ENCODE data around the gene ADCY3.
"Not testable (repeated sequence)": the region's sequence is repeated elsewhere in the genome, so short reads cannot be mapped to it uniquely, and the experiment has no call there.

ADCY3 gene

DNA sequence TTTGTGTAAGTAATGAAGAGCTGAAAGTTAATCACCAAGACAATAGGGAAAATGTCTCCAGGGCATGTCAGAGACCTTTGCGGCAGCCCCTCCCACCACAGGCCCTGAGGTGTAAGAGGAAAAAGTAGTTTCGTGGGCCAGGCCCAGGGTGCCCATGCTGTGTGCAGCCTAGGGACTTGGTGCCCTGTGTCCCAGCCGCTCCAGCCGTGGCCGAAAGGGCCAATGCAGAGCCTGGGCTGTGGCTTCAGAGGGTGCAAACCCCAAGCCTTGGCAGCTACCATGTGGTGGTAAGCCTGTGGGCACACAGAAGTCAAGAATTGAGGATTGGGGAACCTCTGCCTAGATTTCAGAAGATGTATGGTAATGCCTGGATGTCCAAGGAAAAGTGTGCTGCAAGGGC is 74.3 kb downstream of the ADCY3 start:
- no peak for DNase-seq (ENCODE audit: low spot score)

DNA sequence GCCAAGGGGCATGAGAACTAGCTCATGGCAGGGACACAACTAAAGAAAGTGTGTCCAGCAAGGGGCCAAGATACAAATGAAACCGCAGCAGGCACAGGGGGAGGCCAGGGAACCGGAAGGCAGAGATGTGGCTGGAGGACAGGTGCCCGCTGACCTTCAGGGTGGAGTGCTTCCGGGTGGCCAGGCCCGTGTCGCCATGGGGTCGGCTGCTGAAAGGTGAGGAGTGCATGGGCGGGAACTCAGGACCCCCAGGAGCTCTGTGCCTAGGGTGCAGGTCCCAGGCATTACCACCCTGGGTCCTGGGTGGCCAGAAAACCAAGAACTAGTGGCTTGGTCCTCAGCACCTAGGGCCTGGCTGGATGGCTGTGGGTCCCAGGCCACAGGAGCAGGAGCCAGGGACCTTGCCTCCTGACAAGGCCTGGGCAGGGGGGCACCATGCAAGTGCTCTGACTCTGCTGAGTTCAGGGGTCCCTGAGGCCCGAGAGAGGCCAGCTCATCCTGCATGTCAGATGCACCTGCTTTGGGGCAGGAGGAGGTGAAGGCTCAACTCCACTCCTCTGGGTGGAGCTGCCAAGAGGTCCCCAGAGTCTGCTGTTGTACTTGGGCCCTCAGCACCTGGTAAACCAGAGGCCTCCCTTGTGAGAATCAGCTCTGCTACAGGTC is 75.9 kb downstream of the ADCY3 start:
- DNase-seq (ENCODE audit: low spot score): no peak

DNA sequence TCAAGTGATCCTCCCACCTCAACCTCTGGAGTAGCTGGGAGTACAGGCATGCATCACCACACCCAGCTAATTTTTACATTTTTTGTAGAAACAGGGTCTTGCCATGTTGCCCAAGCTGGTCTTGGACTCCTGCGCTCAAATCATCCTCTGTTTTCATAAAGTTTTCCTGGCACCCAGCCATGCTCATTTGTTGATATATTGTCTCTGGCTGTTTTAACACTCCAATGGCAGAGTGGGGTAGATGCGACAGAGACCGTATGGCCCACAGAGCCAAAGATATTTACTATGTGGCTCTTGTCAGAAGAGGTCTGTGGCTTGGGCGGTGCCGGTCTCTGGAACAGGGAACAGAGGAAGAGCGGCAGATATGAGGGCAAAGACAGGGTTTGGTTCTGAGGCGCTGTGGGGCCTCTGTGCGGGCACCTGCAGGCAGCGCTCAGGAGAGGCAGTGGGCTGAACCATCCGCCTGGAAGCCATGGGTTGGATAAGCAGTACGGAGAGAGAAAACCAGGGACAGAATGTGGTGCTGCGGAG is 76.6 kb downstream of the ADCY3 start:
- DNase-seq (ENCODE audit: low spot score): no peak

DNA sequence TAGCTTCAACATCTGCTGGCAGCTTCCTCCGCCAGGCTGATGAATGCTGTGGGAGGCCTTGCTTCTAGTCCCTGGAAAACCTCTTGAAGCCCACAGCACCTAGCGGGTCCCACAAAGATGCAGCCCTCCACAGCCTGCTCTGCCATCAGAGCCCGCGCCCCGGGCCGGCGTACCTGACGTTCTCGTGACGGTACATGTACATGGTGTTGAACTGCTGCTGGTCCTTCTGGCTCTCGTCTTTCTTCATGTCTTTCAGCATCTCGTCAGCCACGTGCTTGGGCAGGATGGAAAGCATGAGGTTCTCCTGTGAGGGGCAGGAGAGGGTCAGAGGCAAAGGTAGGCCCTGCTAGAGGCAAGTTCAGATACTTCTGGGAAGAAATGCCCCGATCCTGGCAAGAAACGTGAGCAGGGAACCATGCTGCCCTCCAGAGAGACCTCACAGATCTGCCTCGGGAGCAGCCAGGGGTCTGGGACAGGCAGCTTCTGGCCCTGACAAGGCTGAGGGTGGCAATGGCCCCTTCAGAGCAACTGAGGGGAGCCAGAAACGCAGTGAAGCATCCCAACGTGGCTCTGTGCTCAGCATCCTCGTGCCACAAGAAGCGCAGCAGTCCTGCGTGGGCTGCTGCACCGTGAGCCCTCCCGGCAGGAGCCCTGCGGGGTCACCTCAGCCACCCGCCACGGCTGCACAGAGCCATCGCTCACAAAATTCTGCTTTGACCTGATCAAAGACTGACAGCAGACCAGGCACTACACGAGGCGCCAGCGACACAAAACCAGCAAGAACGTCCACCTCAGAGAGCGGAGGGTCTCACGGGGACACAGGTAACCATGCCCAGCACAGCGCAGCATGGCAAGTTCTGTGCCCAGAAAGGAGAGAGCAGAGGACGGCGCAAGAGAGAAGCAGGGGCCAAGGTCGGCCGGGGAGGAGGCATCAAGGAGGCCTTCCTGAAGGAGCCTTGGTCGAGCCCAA is 77.7 kb downstream of the ADCY3 start:
- no peak for DNase-seq (ENCODE audit: low spot score)

DNA sequence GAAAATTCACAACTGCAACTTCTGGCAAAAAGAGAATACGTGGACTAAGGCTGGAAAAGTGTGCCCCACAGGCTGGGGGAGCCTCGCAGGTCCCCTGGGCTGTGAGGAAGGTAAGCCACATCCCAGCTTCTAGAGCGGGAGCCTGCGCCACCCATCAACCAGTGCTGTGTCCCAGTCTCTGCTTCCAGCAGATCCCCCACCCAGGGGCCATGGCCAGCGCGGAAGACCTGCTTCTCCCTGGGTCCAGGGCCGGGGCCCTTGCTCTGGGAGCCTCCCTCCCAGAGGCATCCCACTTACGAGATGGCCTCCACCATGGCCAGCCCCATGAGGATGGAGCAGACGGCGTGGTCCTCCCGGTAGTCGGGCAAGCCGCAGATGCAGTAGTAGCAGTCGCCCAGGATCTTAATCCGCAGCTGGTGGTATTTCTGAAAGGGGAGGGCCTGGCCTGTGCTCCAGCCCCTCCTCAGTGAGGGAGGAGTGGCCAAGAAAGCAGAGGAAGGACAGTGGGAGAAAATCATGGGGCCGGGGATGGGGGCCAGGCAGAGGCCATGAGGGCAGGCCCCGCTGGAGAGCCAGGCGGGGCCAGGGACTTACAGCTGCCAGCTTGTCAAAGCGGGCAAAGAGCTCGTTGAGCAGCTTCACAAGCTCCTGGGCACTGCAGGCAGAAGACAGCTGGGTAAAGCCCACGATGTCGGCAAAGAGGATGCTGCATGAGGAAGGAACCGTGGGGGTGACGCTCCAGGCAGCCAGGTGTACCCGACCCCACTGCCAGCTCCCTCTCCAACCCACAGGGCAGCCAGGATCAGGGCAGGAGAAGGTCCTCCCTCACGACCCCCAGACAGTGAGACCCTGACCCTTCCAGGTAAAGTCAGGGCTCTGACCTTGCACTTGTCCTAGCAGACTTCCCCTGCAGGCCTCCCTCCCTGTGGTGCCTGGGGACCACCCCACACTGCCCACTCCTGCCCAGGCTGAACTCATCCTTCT is 78.8 kb downstream of the ADCY3 start:
- no peak for DNase-seq (ENCODE audit: low spot score)

DNA sequence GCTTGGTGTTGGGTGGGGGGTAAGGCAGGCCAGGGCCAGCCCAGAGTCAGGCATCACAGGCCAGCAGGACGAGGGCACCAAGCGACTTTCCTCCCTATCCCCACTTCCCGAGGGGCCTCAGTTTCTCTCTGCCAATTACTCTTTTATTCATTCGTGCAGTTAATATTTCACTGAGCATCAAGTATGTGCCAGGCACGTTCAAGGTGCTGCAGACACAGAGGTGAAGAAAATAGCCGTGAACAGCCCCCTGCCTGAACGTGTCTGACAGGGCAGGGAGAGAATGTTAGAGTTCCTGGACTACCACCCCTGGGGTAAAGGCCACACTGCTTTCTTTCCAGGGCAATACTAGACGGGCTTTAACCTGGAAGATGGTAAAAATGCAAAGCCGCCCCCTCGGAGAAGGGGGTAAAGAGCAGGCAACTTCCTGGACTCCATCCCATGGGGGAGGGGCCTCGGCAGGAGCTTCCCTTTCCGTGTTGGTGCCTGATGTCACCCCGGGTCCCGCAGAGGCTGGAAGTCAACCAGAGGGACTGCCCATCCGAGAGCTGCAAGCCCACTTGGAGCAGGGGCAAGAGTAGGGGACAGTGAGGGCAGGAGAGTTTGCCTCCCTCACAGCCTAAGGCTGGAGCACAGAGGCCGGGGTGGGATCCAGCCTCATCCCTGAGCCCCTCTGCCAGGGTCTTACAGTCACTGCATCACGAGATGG is 79.7 kb downstream of the ADCY3 start:
- DNase-seq (ENCODE audit: low spot score): no peak

DNA sequence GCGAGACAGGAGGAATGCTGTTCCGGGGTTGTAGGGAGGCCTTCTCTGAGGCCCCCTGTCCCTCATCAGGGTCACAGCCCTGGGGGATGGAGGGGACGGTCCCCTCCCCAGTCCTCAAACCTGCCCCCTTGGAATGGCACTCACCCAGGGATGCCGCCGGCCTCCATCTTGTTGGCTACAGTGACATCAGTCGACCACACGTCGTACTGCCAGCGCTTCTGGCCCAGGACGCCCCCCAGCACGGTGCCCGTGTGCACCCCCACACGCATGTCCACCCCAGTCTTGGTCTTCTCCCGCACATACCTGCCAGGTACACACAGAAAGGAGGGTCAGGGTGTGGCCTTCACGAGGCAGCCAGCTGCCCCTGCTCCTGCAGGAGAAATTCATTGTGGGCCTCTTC is 80.3 kb downstream of the ADCY3 start:
- DNase-seq (ENCODE audit: low spot score): no peak

DNA sequence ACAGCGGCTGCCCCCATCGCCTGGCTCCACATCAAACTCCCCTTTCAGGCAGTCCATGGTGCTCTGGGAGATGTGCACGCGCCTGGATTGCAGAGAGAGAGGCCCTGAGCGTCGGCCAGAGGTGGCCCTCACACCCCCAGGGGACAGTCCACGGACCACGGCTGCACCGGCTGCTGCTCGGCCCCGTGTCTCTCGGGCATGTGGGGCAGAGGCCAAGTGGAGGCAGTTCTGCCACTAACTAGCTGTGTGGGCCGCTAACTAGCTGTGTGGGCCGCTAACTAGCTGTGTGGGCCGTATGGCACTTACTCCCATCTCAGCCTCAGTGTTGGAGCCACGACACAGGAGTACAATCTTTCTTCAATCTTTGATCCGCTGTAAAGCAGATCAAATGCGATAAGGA is 81.5 kb downstream of the ADCY3 start:
- no peak for DNase-seq (ENCODE audit: low spot score)

DNA sequence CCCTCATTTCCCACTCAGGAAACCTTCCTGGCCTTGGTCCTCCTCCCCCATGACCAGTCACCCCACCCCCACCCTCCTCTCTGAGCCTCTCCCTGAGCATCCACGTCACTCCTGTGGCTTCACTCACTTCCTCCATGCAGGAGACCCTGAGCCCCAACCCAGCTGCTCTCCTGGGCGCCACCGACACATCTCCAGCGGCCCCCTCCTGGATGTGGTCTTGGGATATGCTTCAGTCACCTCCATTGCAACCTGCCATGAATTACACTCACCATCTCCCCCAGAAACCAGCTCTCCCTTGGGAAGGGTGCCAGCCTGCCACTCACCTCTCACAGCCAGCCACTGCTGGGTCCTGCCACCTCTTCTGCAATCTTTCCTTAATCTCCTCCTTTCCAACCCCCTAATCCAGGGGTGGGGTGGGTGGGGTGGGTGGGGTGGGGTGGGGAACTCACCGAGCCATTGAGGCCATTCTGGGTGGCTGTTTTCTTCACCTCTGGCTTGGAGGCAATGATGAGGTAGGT is 82.0 kb downstream of the ADCY3 start:
- DNase-seq (ENCODE audit: low spot score): no peak

DNA sequence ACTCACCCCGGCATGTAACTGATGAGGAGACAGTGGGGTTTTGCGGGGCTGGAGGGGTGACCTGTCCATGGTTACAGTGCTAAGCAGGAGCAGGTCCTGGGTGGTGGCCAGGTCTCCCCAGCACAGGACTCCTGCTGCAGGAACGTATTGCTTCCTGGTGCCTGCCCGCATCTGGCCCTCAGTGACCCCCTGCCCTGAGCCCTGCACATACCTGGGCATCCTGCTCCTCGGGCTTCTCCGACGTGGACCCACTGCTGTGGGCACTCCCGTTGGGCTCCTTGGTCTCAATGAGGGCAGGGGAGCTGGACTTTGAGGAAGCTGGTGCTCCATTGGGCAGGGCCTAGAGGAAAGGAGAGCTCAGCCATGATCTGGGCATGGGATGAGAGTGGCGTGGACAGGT is 83.3 kb downstream of the ADCY3 start:
- no peak for DNase-seq (ENCODE audit: low spot score)

DNA sequence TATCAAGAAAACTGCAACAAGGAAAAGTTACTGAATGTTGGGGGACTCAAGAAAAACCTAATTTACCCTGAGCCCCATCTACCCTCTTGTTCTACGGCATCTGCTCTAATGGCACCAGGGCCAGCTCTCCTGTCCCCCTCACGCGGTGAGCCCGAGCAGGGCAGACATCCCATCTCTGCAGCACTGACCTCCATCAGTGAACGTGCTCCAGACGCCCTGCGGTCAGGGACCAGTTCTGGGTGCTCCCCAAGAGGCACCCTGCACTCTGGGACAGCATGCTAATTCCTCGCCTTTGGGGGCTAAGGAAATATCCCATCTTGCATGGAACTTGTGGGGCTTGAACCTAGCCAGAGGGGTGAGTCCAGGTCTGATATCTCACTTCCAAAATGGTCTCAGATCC is 83.8 kb downstream of the ADCY3 start:
- no peak for DNase-seq (ENCODE audit: low spot score)

DNA sequence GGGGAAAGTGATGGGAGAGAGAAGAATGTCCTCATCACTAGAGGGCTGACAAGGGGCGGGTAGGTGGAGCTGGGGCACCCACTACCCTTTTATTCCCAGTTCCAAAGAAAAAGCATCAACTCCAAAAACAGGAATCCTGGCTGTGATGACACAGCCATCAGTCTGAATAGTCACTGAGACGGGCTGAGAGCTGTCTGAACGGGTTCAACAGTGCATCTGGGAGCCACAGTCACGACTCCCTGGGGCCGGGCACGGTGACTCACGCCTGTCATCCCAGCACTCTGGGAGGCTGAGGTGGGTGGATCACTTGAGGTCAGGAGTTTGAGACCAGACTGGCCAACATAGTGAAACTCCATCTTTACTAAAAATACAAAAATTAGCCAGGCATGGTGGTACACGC is 84.6 kb downstream of the ADCY3 start:
- not testable (repeated sequence) for DNase-seq (ENCODE audit: low spot score)

DNA sequence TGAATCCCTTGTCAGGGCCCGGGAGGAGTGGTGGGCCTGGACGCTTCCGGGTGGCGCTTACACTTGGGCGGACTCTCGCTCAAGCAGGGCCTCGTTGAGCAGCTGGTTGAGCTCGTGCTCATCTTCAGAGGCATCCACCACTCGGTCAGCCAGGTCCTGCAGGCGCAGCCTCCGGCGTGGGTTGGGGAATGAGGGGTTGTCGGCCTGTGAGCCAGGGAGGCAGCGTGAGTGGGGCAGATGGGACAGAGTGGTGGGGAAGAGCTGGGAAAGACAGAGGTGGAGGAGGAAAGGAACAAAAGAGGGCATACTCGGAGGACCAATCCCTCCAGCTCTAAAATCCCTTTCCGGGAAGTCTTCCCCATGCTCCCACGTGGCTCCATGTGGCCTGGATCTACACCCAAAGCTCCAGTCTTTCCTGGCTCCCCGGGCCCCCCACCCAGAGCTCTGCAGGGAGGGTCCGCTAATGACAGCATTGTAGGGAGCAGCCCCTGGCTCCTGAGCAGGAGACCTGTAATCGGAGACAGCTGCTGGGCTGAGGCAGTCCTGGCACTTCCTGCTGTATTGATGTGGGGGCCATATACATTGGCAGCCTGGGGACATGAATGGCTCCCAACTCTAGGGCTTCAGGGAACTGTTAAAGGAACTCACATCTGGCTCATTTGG is 85.2 kb downstream of the ADCY3 start:
- no peak for DNase-seq (ENCODE audit: low spot score)

DNA sequence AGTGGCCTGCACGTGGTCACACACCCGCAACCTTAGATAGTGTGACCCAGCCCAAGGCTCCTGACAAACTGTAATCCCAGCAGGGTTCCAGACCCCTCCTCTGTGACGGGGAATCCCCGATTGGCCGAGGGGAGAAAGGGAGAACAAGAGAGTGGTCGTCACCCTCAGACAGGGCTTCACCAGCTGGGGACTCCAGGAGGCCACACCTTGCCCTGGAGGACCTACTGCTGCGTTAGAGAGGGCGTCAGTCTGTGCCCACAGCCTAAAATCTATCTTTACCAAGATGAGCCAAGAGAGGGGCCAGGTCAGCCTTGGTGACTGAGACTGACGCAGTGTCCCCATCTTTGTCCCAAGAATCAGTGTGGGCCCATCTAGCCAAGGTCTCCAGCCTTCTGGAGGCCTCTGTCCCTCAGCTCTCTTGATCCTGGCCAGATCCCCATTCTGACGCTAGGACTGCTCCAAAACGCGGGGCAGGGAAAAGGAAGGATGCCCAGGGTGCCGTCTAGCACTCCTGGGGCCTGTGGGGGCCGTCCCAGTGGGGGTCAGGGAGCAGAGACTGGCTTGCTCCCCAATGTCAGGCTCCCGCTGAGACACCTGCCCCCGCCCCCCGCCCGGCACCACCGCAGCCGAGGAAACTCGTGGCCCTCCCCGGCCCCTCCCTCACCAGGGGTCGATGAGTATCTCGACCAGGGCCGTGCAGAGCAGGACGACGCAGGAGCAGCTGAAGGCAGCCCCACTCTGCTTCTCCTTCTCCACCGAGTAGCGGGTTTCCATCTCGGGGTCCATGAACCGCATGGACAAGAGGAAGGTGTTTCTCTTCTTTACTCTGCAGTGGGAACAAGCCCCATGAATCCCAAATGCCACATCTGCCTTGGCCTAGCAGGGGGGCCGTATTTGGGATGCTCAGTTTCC is 86.0 kb downstream of the ADCY3 start:
- DNase-seq (ENCODE audit: low spot score): no peak

DNA sequence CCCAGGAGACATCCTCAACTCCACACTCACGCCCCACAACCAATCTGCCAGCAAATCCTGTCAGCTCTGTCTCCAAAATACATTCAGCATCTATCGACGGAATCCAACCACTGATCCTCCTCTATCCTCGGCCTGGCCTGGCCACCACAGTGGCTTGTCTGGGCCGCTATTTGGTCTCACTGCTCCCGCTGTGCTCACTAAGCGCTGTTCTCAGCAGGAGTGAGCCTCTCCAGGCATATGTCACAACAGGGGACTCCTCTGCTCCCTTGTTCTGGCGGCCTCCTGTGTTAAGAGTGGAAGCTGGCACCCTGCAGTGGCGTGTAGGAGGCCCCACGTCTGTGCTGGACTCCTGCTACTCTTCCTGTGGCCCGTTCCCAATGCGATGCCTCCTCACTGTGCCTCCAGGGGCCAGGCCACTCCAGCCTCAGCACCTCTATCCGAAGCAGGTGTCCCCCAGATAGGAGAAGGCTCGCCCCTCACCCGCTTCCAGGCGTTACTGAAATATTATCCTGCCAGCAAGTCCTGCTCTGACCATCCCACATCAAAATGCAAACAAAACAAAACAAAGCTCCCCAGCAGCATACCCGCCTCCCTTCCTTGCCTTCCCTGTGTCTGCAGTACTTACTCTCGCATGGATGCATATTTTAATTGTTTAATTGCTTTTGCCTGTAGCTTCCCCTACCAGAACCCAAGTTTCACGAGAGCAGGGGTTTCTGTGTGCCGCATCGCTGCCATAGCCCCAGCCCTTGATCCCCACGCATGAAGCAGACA is 86.9 kb downstream of the ADCY3 start:
- DNase-seq (ENCODE audit: low spot score): peak; percentile 53

DNA sequence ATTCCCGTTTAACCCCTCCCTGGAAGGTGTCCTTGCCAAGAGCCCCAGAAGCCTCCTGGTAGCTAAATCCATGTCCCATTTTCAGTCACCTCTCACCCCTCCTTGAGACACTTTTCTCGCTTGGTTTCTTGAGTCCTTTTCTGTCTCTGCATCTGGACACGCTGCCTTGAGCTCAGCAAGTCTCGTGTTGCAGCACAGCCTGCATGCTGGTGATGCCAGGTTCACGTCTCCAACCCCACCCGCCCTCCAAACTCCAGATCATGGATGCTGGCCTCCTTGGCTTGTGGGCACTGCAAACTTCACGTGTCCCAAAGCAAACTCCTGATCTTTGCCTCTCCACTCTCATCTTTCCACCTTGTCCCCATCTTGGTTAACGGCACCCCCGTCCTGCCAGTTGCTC is 87.5 kb downstream of the ADCY3 start:
- no peak for DNase-seq (ENCODE audit: low spot score)

DNA sequence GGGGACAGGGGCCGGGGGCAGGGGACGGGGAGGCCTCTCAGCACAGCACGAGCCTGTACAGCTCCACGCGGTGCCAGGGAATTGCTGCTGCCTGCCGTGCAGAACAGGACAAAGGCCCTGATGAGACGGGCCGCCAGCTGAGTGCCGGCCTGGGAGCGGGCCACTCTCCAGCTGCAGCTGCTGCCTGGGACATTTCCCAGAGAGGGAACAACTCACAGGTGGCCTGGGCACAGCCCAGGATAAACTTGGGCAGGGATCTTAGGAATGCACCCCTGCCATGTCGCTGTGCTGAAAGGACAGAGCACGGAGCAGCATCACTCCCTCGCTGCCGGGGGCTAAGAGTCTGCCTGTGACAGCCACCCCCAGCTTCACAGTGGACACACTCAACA is 88.0 kb downstream of the ADCY3 start:
- DNase-seq (ENCODE audit: low spot score): peak; percentile 76

DNA sequence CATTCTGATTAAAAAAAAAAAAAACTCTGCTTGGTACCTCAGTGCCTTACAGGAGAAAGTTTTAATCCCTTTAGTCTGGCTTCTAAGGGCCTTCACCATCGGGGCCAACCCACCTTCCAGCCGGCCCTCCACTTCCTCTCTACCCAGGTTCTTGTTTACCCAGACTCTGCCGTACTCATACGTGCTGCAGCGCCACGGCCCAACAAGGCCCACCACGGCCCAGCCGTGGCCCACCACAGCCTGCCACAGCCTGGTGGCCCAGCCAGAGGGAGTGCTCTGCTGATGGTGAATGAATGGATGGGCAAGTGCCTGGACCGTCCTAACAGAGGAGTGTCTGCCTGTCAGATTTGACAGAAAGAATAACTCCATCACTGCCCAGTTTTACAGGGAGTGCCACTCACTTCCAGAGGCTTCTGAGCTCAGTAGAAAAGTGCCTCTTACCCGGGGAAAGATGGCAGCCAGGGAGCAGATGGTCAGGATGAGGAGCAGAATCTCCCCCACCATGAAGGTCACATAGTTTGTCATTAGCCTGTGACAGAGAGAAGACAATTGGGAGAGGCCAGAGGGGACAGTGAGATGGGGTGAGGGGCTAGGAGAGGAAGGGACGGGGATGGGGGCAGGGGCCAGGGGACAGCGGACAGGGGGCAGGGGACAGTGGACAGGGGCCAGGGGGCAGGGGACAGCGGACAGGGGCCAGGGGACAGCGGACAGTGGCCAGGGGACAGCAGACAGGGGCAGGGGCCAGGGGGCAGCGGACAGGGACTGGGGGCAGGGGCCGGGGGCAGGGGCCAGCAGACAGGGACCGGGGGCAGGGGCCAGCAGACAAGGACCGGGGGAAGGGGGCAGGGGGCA is 88.6 kb downstream of the ADCY3 start:
- DNase-seq (ENCODE audit: low spot score): peak; percentile 54

Measured in left forelimb (tissue), 1 donor.